Muscle of back (tissue), 11 donors: ENCODE data around the gene NPTN. TPM values are rescaled to one million over a fixed set of nuclear protein-coding genes. Genes with fewer than 3 reads are reported as not detected.
A peak's percentile ranks its signal among the peaks of the same experiment; 100 is the strongest.

Experiments used
- DNase-seq, 3 donors: peaks; one replicate each; pipeline versions ENCODE4 v3.0.0 to v3.0.0-alpha.2; 2013
- polyA plus RNA-seq, 10 donors: library from polyadenylated mRNA; unstranded; fragments of 120-200 nt; gene quantifications; one replicate each; pipeline ENCODE4 v1.2.1, GENCODE V29; 2013; ENCODE audit not compliant: insufficient read length in 10 of 10

Gene NPTN
- polyA plus RNA-seq, 10 donors = 69.7 to 96.7 (median 83.6) TPM

- no peak for DNase-seq
Measured at GRCh38 chr15:73637527-73637926, 4.3 kb upstream of the NPTN start.

- DNase-seq = peak in 1 of 3 donors; percentile 83
Measured at GRCh38 chr15:73633991-73634495, 854 bp upstream of the NPTN start.

- DNase-seq = no peak
Measured at GRCh38 chr15:73632670-73633058, 525 bp downstream of the NPTN start.

- peak; percentile 28 to 62 (median 43) for DNase-seq
Measured at GRCh38 chr15:73631915-73632669, 1.1 kb downstream of the NPTN start.

- no peak for DNase-seq
Measured at GRCh38 chr15:73630921-73631362, 2.2 kb downstream of the NPTN start.

GRCh38 chr15:73629798-73630429 lies 3.3 kb downstream of the NPTN start:
- DNase-seq = no peak

- no peak for DNase-seq
Measured at GRCh38 chr15:73628976-73629797, 4.0 kb downstream of the NPTN start.

GRCh38 chr15:73628102-73628501 lies 5.1 kb downstream of the NPTN start:
- no peak for DNase-seq

GRCh38 chr15:73626072-73626471 lies 7.1 kb downstream of the NPTN start:
- DNase-seq = no peak

GRCh38 chr15:73624530-73624929 lies 8.7 kb downstream of the NPTN start:
- peak in 1 of 3 donors; percentile 38 for DNase-seq

- no peak for DNase-seq
Measured at GRCh38 chr15:73621286-73621826, 11.8 kb downstream of the NPTN start.

GRCh38 chr15:73620078-73620477 lies 13.1 kb downstream of the NPTN start:
- DNase-seq = no peak

- no peak for DNase-seq
Measured at GRCh38 chr15:73617913-73618312, 15.3 kb downstream of the NPTN start.

GRCh38 chr15:73617301-73617831 lies 15.8 kb downstream of the NPTN start:
- DNase-seq = no peak

- DNase-seq = peak in 1 of 3 donors; percentile 54
Measured at GRCh38 chr15:73608941-73609340, 24.2 kb downstream of the NPTN start.

- DNase-seq = no peak
Measured at GRCh38 chr15:73608475-73608874, 24.7 kb downstream of the NPTN start.

- DNase-seq = peak in 2 of 3 donors; percentile 27 to 46
Measured at GRCh38 chr15:73607843-73608242, 25.3 kb downstream of the NPTN start.

GRCh38 chr15:73607405-73607804 lies 25.8 kb downstream of the NPTN start:
- DNase-seq = no peak

- no peak for DNase-seq
Measured at GRCh38 chr15:73605759-73606436, 27.3 kb downstream of the NPTN start.

- DNase-seq = no peak
Measured at GRCh38 chr15:73604477-73604876, 28.7 kb downstream of the NPTN start.

GRCh38 chr15:73602992-73603391 lies 30.2 kb downstream of the NPTN start:
- DNase-seq = no peak
